NCI-H2227 (cell line): ENCODE data around the gene CDH1.
"Not testable (repeated sequence)": the region's sequence is repeated elsewhere in the genome, so short reads cannot be mapped to it uniquely, and the experiment has no call there.

Experiments used
- DNase-seq: peaks from one replicate; lab custom pipeline; 2025; ENCODE audit not compliant: unreplicated experiment; lab: John Stamatoyannopoulos, UW

CDH1 gene

GRCh38 chr16:68786685-68787418 is 49.8 kb downstream of the CDH1 start:
- no peak for DNase-seq

- not testable (repeated sequence) for DNase-seq
Observed at GRCh38 chr16:68787419-68787807, 50.3 kb downstream of the CDH1 start.

GRCh38 chr16:68790130-68790761 is 53.2 kb downstream of the CDH1 start:
- no peak for DNase-seq

GRCh38 chr16:68790944-68791343 is 53.9 kb downstream of the CDH1 start:
- no peak for DNase-seq

DNA sequence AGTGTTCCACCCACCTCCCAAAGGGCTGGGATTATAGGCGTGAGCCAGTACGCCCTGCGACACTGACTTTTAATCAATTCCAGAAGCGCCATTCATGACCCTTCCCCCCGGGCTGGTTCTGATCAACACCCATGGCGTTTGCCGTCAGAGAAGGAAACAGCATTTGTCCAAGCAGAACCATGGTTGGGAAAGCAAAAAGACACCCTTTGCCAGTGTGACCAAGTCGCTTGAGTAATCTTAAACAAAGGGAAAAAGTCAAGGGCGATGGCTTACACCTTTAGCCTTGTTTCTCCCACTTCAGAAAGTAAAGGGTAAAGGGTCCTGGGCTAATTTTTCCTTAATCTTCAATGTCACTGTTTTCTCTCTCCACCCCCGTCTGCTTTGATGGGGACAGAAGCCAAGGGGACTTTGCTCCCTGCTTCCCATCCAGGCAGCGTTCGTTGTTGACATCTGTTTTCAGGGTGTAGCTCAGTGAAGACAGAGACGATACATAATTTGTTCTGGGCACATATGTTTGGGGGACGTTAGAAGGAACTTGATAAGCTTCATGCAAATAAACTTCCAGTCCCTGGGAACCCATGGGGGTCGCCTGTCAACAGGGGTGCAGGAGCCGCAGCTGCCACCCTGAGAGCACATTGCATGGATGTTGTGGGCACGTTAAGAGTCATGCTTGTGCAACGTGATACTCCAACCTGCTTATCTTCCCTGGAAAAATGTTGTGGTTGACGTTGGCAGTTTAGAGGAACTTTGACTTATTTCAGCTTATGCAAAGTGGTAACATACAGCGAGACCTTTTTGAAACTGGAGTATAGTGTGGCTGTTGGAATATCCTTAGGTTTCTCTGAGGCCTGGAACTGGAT is 55.6 kb downstream of the CDH1 start:
- DNase-seq, result no peak

- no peak for DNase-seq
Observed at GRCh38 chr16:68793401-68793857, 56.3 kb downstream of the CDH1 start.

- no peak for DNase-seq
Observed at GRCh38 chr16:68798398-68798797, 61.3 kb downstream of the CDH1 start.

DNA sequence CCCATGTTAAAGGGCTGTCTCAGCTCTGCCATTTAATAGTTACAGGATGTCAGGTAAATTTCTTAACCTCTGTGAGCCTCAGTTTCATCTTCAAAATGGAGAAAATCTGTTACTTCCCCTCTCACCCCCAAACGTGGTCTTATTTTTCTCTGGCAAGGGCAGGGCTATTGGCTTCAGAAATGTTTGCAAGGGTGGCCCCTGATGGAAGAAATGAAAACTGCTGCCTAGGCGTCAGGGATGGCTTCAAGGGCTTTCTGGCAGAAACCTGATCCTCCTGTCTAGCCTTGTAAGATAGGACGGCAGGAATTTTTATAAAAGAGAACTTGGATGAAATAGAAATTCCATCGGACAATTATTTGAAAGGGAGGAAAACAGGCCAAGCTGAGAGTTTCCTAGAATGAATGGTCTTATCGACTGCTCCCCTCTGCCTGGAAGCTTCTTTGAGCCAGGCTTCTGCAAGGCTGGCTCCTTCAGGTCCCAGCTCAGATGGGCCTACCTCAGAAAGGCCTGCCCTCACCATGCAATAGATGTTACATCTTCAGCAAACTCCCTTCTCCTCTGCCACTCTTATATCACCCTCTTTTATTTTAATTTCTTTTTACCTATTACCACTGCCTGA is 63.3 kb downstream of the CDH1 start:
- DNase-seq, result no peak

DNA sequence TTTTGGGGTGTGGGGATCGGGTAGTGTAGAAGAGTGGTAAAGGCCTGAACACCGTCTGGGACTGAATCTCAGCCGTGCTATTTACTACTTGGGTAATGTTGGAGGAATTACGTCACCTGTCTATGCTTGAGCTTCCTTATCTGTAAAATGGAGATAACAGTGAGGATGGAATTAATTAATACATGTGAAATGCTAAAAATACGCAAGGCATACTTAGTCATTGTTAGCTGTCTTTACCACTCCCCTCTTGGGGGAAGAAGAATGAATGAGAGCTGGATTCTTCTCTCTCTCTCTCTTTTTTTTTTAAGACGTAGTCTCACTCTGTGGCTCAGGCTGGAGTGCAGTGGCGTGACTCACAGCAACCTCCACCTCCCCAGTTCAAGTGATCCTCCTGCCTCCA is 65.1 kb downstream of the CDH1 start:
- no peak for DNase-seq

GRCh38 chr16:68806422-68806821 is 69.3 kb downstream of the CDH1 start:
- DNase-seq, result no peak

- DNase-seq, result no peak
Observed at GRCh38 chr16:68806981-68807380, 69.9 kb downstream of the CDH1 start.

GRCh38 chr16:68814516-68814915 is 77.4 kb downstream of the CDH1 start:
- no peak for DNase-seq

- no peak for DNase-seq
Observed at GRCh38 chr16:68823401-68824135, 86.5 kb downstream of the CDH1 start.

- DNase-seq, result no peak
Observed at GRCh38 chr16:68825427-68825826, 88.3 kb downstream of the CDH1 start.

GRCh38 chr16:68826652-68827051 is 89.6 kb downstream of the CDH1 start:
- no peak for DNase-seq

DNA sequence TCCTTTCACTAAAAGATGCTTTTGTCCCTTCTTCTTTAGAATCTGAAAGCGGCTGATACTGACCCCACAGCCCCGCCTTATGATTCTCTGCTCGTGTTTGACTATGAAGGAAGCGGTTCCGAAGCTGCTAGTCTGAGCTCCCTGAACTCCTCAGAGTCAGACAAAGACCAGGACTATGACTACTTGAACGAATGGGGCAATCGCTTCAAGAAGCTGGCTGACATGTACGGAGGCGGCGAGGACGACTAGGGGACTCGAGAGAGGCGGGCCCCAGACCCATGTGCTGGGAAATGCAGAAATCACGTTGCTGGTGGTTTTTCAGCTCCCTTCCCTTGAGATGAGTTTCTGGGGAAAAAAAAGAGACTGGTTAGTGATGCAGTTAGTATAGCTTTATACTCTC is 96.2 kb downstream of the CDH1 start:
- no peak for DNase-seq

DNA sequence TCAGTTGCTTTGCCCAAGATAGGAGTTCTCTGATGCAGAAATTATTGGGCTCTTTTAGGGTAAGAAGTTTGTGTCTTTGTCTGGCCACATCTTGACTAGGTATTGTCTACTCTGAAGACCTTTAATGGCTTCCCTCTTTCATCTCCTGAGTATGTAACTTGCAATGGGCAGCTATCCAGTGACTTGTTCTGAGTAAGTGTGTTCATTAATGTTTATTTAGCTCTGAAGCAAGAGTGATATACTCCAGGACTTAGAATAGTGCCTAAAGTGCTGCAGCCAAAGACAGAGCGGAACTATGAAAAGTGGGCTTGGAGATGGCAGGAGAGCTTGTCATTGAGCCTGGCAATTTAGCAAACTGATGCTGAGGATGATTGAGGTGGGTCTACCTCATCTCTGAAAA is 97.5 kb downstream of the CDH1 start:
- DNase-seq, result no peak

DNA sequence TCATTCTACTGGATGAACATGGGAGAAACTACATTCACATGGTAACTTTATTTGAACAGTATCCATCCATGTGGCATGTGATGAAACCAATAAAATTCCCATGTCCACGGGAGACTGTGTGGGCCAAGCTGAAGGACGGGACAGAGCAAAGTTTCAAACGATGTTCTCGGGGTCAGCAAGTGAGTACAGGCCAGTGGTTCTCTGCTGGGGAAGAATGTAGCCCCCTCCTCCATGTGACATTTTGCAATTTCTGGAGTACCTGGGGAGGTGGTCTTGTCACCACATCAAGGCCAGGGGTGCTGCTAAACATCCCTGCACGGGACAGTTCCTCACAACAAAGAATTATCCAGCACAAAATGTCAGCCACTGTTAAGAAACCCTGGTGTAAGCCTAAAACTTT is 98.9 kb downstream of the CDH1 start:
- no peak for DNase-seq

GRCh38 chr16:68839831-68840230 is 102.7 kb downstream of the CDH1 start:
- no peak for DNase-seq

DNA sequence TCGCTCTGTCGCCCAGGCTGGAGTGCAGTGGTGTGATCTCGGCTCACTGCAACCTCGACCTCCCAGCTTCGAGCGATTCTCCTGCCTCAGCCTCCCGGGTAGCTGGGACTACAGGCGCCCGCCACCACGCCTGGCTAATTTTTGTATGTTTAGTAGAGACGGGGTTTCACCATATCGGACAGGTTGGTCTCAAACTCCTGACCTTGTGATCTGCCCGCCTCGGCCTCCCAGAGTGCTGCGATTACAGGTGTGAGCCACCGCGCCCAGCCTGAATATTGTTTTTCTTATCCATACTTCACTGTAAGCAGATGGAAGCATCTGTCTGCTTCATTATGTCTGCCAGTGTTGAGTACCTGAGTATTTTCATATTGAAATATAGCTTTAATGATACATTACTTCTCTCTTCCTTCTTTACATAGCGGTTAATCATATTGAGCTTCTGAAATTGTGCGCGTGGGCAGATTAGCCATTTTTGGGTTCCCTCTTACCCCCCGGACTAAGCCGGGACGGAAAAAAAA is 105.9 kb downstream of the CDH1 start:
- not testable (repeated sequence) for DNase-seq
